ENCODE results near the gene CEPT1.
"Not testable (repeated sequence)": the region's sequence is repeated elsewhere in the genome, so short reads cannot be mapped to it uniquely, and the experiment has no call there.

Gene CEPT1

DNA sequence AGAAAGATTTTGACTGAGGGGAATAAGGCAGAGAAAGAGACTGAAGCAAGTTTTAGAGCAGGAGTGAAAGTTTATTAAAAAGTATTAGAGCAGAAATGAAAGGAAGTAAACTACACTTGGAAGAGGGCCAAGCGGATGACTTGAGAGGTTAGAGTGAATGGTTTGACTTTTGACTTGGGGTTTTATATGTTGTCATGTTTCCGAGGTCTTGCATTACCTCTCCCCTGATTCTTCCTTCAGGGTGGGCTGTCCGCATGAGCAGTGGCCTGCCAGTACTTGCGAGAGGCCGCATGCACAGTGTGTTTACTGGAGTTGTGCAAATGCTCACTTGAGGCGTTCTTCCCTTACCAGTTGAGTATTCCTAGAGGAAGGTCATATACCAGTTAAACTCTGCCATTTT lies 73.4 kb downstream of the CEPT1 start:
- DNase-seq: no peak

DNA sequence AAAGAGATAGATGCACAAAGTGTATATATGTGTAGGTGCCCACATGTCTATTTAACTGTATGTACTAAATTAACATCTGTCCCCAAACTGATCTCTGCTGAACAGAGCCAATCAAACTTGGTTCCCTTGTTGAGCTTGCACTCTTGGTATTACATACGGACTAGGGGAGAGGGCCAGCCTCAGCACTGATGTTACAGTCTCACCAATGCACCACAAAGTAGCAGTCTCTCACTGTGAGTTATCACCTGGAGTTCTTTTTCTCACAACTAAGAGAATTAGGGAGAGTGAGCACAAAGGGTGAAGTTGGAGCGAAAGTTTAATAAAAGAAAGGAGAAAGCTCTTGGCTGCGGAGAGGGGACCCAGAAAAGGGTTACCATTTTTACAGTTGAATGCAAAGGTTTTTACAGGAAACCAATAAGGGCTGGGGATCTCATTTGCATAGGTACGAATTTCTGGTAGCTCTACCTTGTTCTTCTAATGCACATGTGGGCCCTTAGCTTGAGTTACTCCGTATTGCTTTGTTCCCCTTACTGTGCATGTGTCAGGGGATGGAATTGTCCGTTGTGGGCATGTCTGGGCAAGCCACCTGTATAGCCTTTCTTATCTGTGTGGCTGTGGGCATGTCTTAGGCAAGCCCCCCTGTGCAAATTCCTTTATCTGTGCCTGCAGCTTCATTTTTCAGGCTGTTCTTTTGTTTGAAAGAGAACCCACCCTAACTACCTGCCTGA lies 74.2 kb downstream of the CEPT1 start:
- no peak for DNase-seq

DNA sequence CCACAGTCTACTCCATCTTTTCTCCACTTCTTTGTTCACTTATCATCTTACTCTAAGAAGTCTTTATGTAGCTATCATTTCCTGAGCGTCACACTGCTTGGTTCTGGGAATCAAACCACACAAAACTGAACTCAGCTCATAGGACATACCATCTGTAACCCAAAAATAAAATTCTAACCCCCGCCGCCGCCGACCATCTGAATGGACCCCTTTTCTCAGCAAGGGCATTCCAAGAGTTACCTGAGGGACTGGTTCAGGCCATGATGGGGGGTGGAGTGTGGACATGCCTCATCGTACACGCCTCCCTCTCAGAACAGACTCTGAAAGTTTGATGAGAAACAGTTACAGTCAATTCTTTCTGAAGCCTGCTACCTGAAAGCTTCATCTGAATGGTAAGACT lies 74.9 kb downstream of the CEPT1 start:
- no peak for DNase-seq

DNA sequence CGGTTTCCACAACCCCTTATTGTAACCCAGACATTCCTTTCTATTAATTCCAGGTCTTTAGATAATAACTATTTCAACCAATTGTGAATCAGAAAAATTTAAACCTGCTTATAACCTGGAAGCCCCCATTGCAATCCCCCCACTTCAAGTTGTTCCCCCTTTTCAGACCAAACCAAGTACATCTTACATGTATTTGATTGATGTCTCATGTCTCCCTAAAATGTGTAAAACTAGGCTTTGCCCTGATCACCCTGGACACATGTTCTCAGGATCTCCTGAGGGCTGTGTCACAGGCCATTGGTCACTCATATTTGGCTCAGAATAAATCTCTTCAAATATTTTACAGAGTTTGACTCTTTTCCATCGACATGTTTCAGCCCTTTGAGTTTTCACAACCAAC lies 75.3 kb downstream of the CEPT1 start:
- DNase-seq: not testable (repeated sequence)

DNA sequence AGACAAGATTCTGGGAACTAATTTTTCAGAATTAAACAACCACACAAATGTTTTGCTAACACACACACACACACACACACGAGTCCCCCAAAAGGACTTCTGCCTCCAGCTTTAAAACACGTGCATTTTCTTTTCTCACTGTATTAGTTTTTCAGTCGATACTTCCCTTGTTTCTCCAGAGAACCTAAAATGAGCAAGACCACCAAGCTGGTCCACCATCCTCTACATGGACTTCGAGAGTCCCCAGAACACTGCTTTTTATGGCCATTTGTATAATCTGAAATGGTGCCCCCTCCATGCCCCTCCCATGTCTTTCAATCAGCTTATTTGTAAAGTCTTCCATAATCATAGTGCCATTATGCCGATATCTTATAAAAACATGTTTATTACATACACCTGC lies 76.7 kb downstream of the CEPT1 start:
- no peak for DNase-seq

DNA sequence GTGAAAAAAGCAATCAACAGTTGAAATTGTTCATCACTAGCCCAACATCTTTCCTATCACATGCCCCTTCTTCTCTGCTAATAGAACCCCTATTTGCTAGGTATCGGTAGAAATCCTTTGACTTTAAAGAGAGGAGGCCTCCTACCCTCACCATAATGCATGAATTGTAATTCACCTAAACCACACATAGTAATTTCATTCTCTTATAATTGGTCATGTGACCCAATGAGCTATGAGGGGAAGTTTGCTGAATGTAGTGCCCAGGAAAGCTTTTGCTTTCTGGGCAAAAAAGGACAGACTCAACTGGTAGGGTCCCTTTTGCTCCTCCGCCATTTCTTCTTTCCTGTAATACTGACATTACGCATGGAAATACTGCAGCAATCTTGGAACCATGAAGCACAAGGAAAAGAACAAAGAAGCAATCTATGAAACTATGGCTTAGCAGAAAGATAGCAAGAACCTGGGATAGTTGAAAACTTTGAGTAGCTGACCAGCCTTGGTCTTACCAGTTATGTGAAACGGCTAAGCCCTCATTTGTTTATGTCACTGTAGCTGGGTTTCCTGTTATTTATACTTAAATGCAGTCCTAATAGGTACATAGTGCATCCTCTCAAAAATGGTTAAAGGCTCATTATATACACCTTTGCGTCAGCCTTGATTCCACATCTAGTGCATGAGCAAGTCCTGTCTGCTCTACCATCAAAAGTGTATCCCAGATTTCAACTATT lies 77.3 kb downstream of the CEPT1 start:
- DNase-seq: no peak

DNA sequence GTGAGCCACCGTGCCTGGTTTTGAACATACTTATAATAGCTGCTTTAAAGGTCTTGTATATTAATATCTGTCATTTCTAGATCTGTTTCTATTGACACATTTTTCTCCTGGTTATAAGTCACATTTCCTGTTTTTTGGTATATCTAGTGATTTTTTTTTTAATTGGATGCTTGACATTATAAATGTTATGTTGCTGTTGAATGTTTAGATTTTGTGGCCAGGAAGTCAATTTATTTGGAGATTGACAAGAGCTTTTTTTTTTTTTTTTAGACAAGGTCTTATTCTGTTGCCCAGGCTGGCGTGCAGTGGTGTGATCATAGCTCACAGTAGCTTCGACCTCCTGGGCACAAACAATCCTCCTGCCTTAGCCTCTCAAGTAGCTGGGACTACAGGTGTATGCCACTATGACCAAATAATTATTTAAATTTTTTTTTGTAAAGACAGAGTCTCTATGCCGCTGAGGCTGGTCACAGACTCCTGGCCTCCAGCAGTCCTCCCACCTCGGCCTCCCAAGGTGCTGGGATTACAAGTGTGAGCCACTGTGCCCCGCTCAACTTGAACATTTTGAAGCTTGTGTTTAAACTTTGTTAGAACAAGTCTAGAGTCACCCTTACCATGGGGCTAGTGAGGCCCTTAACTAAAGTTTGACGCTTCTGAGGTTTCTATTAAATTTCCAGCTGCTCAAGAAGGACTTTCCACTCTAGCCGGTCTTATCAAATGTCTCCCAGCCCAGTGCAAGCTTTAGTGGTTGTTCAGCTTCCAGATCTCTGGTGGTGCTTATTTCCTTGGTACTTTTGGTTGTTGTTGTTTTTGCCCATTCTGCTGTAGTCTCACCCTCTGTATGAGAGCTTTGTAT lies 78.9 kb downstream of the CEPT1 start:
- DNase-seq: no peak

DNA sequence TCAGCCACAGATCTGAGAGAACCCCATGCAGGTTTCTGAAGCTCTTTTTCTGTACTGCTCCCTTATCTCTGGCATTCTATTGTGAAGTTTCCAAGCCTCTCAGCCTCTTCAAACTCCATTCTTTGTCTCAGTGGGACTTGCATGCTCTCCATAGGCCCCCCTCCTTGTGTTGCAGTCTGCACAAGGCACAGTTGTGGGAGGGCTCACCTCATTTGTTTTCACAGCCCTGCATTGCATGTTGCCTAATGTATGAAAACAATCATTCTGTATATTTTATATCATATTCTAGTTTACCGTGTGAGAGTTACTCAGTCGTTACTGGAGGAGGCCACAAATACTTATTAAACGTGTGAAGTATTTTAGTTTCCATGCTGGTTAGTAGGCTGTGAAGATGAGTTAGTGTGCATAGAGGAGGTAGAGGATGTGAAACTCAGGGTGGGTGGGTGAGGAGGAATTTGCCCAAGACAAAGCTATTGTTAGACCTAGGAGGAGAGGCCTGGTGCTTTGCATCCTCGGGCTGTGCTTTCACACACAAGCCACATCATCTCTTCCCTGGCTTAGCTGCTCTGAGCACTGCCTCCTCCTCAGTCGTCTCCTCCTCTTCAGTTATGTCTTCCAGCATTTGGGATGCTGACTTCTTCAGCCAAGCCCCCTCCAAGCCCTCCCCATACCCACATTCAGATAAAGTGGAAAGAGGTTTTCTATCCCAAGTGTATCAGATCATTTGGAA lies 79.7 kb downstream of the CEPT1 start:
- no peak for DNase-seq

DNA sequence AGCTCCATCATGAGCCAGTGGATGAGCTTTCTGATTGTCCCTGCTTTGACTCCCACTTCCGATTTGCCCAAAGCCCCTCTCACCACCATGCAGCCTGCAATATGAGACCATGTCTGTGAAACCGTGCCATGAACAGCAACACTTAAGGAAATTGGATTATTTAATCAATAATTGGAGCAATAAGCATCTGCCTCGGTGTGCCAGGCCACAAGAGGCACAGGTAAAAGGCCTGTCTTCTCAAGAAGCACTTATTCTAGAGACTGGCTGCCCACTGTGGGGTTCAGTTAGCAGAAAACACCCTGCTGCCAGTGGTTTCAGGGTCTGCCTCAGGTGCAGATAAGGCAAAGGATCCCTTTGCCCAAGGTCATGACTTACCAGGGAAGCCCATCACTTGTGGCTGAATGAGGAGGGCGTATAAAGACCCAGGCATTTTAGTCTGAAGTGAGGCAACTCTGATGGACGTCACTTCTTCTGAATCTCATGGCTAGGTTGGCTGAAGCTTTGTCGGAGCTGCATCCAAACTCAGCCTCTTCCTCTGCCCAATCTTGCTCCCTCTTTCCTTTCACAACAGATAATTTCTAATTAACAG lies 80.4 kb downstream of the CEPT1 start:
- DNase-seq: no peak

DNA sequence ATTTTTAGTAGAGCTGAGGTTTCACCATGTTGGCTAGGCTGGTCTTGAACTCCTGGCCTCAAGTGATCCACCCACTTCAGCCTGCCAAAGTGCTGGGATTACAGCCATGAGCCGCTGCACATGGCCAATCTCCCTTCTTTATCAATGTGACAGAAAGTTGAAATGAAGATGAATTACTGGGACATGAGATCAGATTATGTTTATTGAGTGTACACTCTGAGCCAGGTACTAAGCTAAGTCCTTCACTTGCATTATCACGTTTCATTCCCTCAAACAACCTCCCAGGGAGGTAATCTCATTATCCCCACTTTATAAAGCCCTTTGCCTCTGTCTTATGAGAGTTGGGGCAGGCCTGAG lies 81.2 kb downstream of the CEPT1 start:
- DNase-seq: no peak

DNA sequence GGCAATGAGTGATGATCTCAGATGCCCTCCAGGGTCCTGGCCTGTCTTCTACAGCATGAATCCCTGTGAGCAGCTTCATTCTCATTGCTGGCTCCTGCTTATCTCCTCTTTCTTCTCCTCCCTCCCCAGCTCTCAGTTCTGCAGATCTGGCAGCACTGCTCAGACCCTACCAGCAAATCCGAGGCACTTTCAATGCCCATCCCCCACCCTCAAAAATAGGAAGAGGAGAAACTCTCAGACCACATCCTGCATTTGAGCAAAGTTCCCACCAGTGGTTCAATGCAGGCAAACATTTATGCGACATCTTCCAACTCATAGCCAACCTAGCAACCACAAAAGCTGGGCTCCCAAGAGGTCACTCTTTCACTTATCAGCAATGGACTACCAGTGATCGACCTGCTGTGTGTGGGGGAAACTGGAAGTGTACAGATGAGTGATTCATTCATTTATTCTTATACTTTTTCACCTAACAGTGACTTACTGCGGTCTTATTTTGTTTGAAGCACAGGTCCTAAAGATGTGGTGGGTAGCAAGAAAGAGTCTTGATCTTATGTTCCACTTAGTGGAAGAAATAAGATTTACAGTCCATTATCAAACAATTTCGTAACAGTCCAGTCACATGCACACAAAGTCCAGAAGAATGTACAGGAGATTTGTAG lies 81.7 kb downstream of the CEPT1 start:
- no peak for DNase-seq

DNA sequence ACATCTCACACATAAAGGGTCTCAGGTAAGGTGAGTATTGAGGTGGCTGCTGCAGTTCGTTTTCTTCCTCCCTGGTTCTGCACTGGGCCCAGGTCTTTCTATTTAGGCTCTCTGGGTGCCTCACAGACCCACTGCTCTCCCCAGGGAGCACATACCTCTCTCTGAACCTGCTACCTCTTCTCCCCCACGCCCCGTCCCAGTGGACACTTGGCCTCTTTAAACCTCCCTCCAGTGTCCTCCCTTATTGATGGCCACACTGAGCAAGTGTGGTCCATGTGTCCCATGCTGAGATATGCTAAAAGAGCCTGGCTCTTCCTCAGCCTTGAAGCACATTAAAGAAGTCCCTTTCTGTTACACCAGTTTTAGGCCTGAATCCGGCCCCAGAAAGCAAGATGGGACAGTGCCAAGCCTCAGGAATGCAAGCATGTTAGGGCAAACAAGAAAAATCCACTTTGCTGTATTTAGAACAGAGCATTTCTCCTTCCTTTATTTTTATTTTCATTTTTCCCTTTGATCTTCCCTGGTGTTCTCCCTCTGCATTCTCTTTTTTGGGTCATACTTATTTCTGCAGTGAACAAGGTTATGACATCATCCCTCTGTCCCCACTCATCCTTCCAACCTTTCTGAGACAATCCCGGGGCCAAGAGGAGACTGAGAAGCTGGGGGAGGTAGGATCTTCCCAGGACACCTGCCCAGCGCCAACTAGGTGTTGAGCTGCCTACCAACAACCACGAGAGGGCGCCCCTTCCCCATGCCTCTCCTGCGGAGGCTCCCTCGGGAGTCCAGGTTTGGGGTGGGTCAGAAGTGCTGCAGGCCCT lies 82.5 kb downstream of the CEPT1 start:
- peak; percentile 30 for DNase-seq

DNA sequence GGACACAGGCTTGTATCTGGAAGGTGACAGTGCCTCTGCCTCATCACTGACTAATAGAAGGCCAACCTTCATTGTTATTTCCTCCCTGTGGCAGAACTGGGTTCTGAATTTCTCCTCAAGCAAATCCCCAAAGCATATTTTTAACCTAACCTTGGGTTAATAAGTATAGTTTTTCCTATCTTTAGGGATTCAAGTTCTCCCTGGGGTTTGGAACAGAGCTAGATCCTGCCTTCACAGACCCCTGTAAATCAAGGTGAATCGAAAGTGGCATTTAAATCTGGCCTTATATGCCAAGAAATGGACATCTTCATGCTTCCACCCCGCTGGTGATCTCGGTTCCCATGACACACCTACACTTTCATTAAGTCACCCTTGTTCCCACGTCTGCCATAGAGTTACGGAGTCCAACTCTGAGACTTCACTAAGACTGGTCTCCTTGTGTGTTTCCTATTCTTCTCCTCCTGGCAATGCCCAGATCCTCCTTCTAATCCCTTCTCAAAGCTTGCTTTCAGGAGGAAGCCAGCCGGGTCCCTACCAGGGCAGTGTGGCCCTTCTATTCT lies 83.2 kb downstream of the CEPT1 start:
- no peak for DNase-seq

DNA sequence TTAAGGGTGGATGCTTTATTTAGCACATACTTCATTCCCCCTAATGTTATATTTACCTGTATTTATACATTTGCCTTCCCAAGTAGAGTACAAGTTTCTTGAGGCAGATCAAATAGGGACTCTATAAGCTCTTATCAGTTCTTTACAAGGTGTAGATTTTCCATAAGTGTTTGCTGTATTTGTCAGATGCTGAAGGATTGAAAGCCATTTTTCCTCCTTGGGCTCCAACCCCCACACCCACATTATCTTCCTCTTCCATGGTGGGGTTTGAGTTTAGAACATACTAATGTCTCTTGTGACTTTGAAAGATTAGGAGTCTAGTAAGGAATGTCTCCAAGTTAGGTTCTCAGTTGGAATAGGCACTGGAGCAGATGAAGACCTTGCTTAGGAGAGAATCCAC lies 85.1 kb downstream of the CEPT1 start:
- no peak for DNase-seq

DNA sequence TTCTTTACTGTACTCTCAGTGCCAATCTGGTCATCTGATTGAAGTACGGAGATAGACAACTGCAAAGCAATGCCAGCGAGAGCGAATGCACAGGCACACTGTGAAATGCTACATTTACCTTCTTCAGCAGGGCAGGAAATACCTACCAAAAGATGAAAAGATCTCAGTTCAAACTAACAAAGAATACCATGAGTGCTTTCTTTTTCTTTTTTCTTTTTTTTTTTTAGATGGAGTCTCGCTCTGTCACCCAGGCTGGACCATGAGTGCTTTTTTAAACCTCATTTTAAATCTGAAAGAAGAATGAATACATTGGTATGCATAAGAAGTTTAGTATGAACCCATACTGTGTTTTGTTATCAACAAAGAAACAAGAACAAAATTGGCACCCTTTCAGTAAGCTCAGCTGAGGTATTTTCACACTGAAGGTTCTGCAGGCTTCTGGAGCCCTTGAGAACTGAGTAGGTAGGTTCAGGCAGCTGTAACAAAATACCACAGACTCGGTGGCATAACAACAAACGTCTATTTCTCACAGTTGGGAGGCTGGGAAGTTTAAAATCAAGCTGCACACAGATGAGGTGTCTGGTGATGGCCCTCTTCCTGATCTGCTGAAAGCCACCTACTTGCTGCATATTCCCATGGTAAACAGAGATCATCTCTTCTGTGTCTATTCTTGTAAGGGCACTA lies 85.8 kb downstream of the CEPT1 start:
- DNase-seq: no peak

DNA sequence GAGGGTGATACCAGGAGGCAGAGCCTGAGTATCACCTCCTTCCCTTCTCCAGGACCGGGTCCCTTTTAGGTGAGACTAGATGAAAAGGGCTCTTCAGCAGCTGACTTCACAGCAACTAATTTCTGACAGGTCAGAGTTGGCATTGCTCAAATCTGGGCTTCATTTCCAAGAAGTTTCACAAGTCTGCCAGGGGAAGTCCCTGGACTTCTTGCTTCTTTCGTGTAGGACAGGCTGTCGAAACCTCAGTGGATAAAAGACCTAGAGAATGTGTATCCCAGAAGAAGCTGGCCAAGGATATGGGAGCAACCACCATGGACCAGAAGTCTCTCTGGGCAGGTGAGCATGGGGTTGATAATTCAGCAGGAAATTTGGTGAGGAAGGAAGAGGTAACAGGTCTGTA lies 87.4 kb downstream of the CEPT1 start, which contains the start of gene CHI3L2:
Gene CHI3L2 (plus strand): TSS at position 280 of the 400 bp plus-strand sequence. CDS start 17 bp downstream, at position 297.
- DNase-seq: no peak

DNA sequence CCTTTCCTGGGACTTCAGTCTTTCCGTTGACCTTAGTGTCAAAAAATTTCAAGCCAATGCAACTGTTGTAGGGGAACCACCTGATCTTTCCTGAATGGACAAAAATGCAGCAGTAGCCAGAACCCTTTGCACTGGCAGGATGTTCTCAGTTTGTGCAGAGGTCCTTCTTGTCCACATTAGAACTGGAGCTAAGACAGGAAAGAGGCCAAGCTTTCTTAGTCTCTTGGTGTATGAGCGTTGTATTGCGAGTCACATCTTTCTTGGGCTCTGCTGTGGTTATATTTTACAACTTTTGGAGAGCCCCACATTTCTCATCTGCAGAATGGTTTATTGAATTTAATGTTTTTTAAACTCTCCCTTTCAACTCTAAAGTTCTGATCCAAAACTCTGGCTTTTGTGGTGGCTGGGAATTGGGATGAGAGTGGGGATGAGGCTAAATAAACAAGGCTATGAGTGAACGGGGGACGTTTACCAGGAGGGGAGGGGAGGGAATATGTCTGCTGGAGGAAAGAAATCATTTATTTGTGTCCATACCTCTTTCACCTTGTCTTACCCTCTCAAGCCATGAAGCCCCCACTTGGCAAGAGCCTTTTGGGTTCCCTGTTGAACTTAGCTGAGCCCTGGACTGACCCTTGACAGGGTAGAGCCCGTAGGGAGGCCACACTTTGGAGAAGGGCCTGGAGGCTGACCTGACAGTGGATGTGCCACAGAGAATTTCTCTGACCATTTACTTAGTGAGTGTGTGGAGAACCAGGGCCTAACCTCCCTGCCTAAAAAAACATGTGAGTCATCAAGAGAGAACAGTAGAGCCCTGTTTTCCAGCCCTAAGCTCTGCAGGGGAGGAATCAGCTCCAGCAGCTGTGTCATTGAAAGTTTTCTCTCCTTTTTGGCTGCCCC lies 88.1 kb downstream of the CEPT1 start:
- DNase-seq: peak; percentile 50

DNA sequence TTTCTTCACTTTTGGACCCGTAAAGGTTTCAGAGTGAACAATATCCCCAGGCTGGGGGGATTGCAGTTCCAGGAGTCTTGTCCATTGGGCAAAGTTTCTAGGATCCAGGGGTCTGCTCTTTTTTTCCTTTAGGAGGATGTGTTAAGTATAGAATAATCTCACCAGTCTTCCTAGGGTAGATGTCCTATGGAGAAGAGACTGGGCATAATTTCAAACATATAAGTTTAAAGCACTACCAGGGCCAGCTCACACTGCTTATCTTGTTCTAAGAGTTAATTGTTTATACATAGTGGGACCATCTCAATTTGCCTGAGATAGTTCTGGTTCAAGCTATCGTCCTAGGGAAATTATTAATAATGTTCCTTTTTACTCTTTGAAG lies 88.7 kb downstream of the CEPT1 start:
- DNase-seq: no peak

DNA sequence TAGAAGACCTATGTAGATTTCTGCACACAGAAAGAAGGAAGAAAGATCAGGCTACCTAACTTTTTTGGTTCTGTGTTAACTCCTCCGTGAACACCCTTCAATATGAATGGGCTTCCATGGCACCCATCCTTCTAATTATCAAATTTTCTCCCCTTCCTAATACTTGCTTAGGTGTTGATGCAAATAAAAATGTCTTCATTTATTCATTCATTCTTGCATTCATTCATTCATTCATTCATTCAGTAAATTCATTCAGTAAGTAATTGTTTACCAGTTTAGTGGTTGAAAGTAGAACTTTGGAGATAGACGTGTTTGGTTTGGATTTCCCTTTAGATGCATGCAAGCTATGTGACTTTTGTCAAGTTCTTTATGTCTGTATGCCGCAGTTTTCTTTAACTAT lies 92.1 kb downstream of the CEPT1 start:
- DNase-seq: no peak

Data from fibroblast of skin of right quadriceps (primary cell).